Heart right ventricle (tissue), 16 donors: Measurements from ENCODE around the gene ZMYM2. TPM values are rescaled to one million over a fixed set of nuclear protein-coding genes. Genes with fewer than 3 reads are reported as not detected.

Experiments
- ATAC-seq, 8 donors: fragments of 200-7000 bp; cut with Tn5 transposase; one replicate each; pipeline ENCODE4 v1.9.1; 2020; ENCODE audit warnings: mild to moderate bottlenecking in 8 of 8, moderate library complexity in 8 of 8, moderate number of reproducible peaks in 1 of 8
- DNase-seq, 2 donors: peaks; one replicate each; pipeline ENCODE4 v3.0.0-alpha.2; 2020
- H3K27ac ChIP-seq, 10 donors: fragments of 200-600 bp; sonication (generic) in 2 of 10; one replicate each; pipeline versions ENCODE4 v1.5.0 to v1.8.0; 2020 to 2022; ENCODE audit warnings: mild to moderate bottlenecking in 3 of 10
- H3K27me3 ChIP-seq, 7 donors: fragments of 200-600 bp; one replicate each; pipeline ENCODE4 v1.8.0; 2021 to 2022; ENCODE audit warnings: mild to moderate bottlenecking in 2 of 7
- H3K36me3 ChIP-seq, 9 donors: fragments of 200-600 bp; sonication (generic) in 1 of 9; one replicate each; pipeline versions ENCODE4 v1.5.0 to v1.8.0; 2020 to 2022; ENCODE audit warnings: mild to moderate bottlenecking in 2 of 9
- H3K4me1 ChIP-seq, 9 donors: fragments of 200-600 bp; sonication (generic) in 1 of 9; one replicate each; pipeline versions ENCODE4 v1.5.0 to v1.8.0; 2020 to 2022; ENCODE audit warnings: mild to moderate bottlenecking in 4 of 9
- H3K4me3 ChIP-seq, 10 donors: fragments of 200-600 bp; sonication (generic) in 2 of 10; one replicate each; pipeline versions ENCODE4 v1.5.0 to v1.8.0; 2020 to 2022; ENCODE audit warnings: mild to moderate bottlenecking in 7 of 10, moderate library complexity in 2 of 10
- H3K9me3 ChIP-seq, 11 donors: fragments of 200-600 bp in 10 of 11; sonication (generic) in 2 of 11; one replicate each; pipeline versions ENCODE4 v1.5.0 to v1.8.0; 2013 to 2022; ENCODE audit warnings: mild to moderate bottlenecking in 2 of 11, control low read depth in 1 of 11, moderate library complexity in 1 of 11
- CTCF ChIP-seq, 9 donors: fragments of 200-600 bp; sonication (generic) in 2 of 9; IDR thresholded peaks; one replicate each; pipeline versions ENCODE4 v1.5.0 to v1.8.0; 2021 to 2022; ENCODE audit warnings: antibody characterized with exemption in 9 of 9, mild to moderate bottlenecking in 5 of 9, moderate library complexity in 1 of 9
- WGBS, 2 donors: extraction: QIAGEN DNeasy Blood & Tissue Kit; methylation state at CpG; one replicate each; pipeline ENCODE4 v1.1.7; 2013; ENCODE audit warnings: inconsistent platforms in 1 of 2; 5-methylcytosine and 5-hydroxymethylcytosine counted together
- intact Hi-C, 10 donors: fragments of 100-400 bp; cut with DNase I; formaldehyde crosslinking; loops; one replicate each; pipeline versions ENCODE4 v1.11.1 to v1.14.2; 2022
- polyA plus RNA-seq, 2 donors: library from polyadenylated mRNA; stranded (reverse); fragments of 200-250 nt; gene quantifications; one replicate each; pipeline ENCODE4 v1.2.3, GENCODE V29; 2013
- total RNA-seq, 10 donors: library from RNA; stranded (reverse); fragmentation: NEBNext Ultra II Directional in 3 of 10; extraction: Animal tissue kit (Norgen Biotek cat#: 25700) in 3 of 10; gene quantifications; one replicate each; pipeline versions ENCODE4 v1.2.1 to v1.2.4, GENCODE V29; 2021 to 2023
- donor health status: Arrhythmogenic right ventricular cardiomyopathy.
- donor health status: ischemic (EF 13 %, LVEDD 7.1; RV severe dilation, severe dysfunction).
- donor health status: healthy with polysubstance abuse.
- donor health status: DM: no; HTN: yes; CAD: no.
- donor health status: DM: no; HTN: no; CAD: no.
- donor health status: ischemic (EF 25% LVEDD 6.9; RV normal size, moderate dysfunction).
- donor health status: ischemic (EF 25% LVEDD 5.7; RV mildly dilated, moderate dysfunction).
- donor health status: healthy.
- donor health status: DM: yes; HTN: yes; CAD: no.
- donor health status: Ischemic cardiomyopathy.
- donor health status: ischemic (EF 35%, LVEDD 5.7; RV mildly dilated, moderate dysfunction).
- donor health status: nonischemic (EF 11% LVEDD 7.7; RV severe dilation, severe dysfunction).
- donor health status: DM: yes; HTN: yes; CAD: no.
- donor health status: PGD.
- donor health status: ischemic (EF 29% LVEDD 5.4; RV normal size, mild dysfunction).
- donor health status: nonischemic (EF 23%, LVEDD 6.1; RV moderate dilation, normal function).

ZMYM2 gene
- total and polyA plus RNA-seq, 12 donors = 9.2 to 68.5 (median 49.9) TPM

- Histone ChIP-seq H3K36me3 (no peaks in the 10 kb centered on the region), H3K4me1 (peaks cover 5 to 41% (median 27%) of the 10 kb centered on the region in 9 donors), H3K27ac (no peak overlapping the region), H3K9me3 (no peaks in the 10 kb centered on the region), H3K4me3 (no peak overlapping the region), H3K27me3 (peaks cover 0 to 50% (median 30%) of the 10 kb centered on the region in 7 donors)
- ATAC-seq (no peak), DNase-seq (no peak)
- 70 to 100% methylated on average over 2 of the region's 2 CpGs for WGBS, 2 donors
- TF ChIP-seq CTCF (IDR thresholded peaks at IDR 0.05) = no peak
- intact Hi-C loops = loop anchor here in 1 of 10 donors (2.0 kb wide), 1 partner anchor 46 kb away; no protein-coding TSS in a partner anchor
These were observed 172.1 kb downstream of the ZMYM2 start for GRCh38 chr13:20130652-20131051.

DNA sequence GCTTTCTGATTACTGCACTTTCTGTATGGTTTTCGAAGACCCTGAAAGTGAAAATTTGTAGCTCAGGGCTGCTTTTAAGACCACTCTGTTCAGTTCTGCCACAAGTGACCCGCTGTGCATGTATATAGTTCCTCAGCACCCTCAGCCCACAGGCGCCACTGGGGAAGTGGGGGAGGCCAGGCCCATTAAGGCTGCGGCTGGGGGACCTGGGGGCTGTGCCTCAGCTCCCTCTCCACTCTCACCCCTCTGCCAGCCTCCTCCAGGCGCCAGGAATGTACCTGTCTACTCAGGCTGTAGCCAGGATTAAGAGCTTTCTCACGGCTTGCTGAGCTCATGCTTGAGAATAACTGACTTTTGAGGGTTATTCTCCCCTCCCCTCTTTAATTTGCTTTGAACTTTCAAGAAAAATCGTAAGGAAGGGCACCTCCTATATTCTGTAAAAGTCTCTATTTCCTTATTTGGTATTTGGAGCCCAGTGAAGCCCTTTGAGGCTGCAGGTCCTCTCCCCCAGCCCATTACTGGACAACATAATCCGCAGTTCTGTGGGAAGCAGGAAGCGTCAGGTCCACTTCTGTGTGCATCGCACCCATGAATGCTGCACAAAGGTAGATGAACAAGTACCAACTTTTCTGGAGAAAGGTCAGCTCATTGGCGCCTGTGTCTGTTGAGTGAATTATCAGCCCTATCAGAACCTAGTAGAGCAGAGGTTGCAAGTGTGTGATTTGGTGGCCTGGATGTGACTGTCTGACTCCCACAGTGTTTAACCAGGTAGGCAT lies 172.7 kb downstream of the ZMYM2 start:
- no peak for TF ChIP-seq CTCF (IDR thresholded peaks at IDR 0.05)
- Histone ChIP-seq H3K9me3 (no peaks in the 10 kb centered on the region), H3K36me3 (no peaks in the 10 kb centered on the region), H3K27ac (no peak overlapping the region), H3K4me1 (peaks cover 0 to 35% (median 21%) of the 10 kb centered on the region in 9 donors), H3K4me3 (no peak overlapping the region), H3K27me3 (peaks cover 0 to 55% (median 36%) of the 10 kb centered on the region in 7 donors)
- DNase-seq (no peak), ATAC-seq (peak in 1 of 8 donors; percentile 6)
- 52 to 66% methylated on average over 11 of the region's 11 CpGs for WGBS, 2 donors
- intact Hi-C loops = loop anchor here in 1 of 10 donors (2.0 kb wide), 1 partner anchor 46 kb away; no protein-coding TSS in a partner anchor

- H3K9me3 ChIP-seq = no peaks in the 10 kb centered on the region
- no peak overlapping the region for H3K4me3 ChIP-seq
- no peak for TF ChIP-seq CTCF (IDR thresholded peaks at IDR 0.05)
- intact Hi-C loops = no loop called here
- H3K4me1 ChIP-seq = peaks cover 0 to 34% (median 16%) of the 10 kb centered on the region in 9 donors
- WGBS, 2 donors = 76 to 82% methylated on average over 10 of the region's 10 CpGs
- H3K27ac ChIP-seq = no peak overlapping the region
- H3K36me3 ChIP-seq = no peaks in the 10 kb centered on the region
- ATAC-seq (no peak), DNase-seq (no peak)
- H3K27me3 ChIP-seq = peaks cover 0 to 64% (median 43%) of the 10 kb centered on the region in 7 donors
These were observed 173.6 kb downstream of the ZMYM2 start for GRCh38 chr13:20132052-20132634.

GRCh38 chr13:20134732-20135131 lies 176.2 kb downstream of the ZMYM2 start:
- Histone ChIP-seq H3K27me3 (peaks cover 0 to 59% (median 33%) of the 10 kb centered on the region in 7 donors), H3K27ac (no peak overlapping the region), H3K4me1 (peaks cover 0 to 29% (median 9%) of the 10 kb centered on the region in 9 donors), H3K4me3 (no peak overlapping the region), H3K36me3 (no peaks in the 10 kb centered on the region), H3K9me3 (no peaks in the 10 kb centered on the region)
- intact Hi-C loops = no loop called here
- ATAC-seq (no peak), DNase-seq (no peak)
- WGBS, 2 donors = 84 to 87% methylated on average over 8 of the region's 8 CpGs
- TF ChIP-seq CTCF (IDR thresholded peaks at IDR 0.05) = no peak
